Measurements from ENCODE around the gene KIF6.

KIF6 gene

GRCh38 chr6:39540454-39540853 is 184.8 kb downstream of the KIF6 start:
- no peaks in the 10 kb centered on the region for H3K4me1 ChIP-seq (ENCODE audit: insufficient read depth, low read length, severe bottlenecking)
- H2AFZ ChIP-seq (ENCODE audit: low read length): no peak overlapping the region
- TF ChIP-seq CTCF (IDR thresholded peaks at IDR 0.05; ENCODE audit: low read length): no peak
- no peak for TF ChIP-seq EZH2 (IDR thresholded peaks at IDR 0.05; ENCODE audit: borderline replicate concordance, low read length)
- no peak overlapping the region for H3K27ac ChIP-seq (ENCODE audit: low read depth, low read length, poor library complexity, severe bottlenecking)
- no peaks in the 10 kb centered on the region for H3K27me3 ChIP-seq (ENCODE audit: insufficient read depth, low read length)
- no peak overlapping the region for H3K4me3 ChIP-seq (ENCODE audit: low read depth, low read length, poor library complexity, severe bottlenecking)
- no peaks in the 10 kb centered on the region for H4K20me1 ChIP-seq (ENCODE audit: insufficient read depth, low read length)
- no peaks in the 10 kb centered on the region for H3F3A ChIP-seq (ENCODE audit: insufficient read depth, low read length)
- H3K9me3 ChIP-seq (ENCODE audit: low read length): no peaks in the 10 kb centered on the region
- no peaks in the 10 kb centered on the region for H3K79me2 ChIP-seq (ENCODE audit: insufficient read depth, low read length)
- no peak overlapping the region for H3K9ac ChIP-seq (ENCODE audit: low read length)
- H3K36me3 ChIP-seq (ENCODE audit: insufficient read depth, low read length): no peaks in the 10 kb centered on the region
- no peak overlapping the region for H3K4me2 ChIP-seq (ENCODE audit: low read length)
- no peaks in the 10 kb centered on the region for H3K9me2 ChIP-seq (ENCODE audit: low read depth, low read length)

DNA sequence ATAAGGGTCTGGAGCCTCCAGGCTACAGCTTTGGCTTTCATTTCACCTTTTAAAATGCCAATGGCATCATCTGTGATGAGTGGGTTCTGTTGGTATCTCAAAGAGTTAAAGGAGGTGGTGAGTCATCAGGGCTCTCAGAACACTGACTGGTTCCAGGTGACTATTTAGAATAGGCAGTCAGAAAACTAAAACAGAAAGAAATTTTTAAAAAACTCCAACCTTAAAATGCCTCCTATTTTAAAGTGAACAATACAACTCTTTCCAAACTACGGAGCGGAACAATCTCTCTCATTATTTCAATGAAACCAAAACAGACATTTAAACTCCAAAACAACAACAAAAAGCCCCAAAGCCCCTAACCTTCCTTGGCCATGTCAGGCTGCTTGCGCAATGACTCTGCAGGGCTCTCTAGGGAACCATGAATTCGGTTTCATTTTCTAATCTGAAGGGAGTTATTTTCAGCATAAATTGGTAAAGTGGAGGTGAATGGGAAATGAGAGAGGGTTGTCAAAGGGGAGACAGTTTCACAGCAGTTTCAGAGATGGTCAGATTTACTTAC is 194.9 kb downstream of the KIF6 start:
- H3K4me3 ChIP-seq (ENCODE audit: low read depth, low read length, poor library complexity, severe bottlenecking): no peak overlapping the region
- no peaks in the 10 kb centered on the region for H3K27me3 ChIP-seq (ENCODE audit: insufficient read depth, low read length)
- H3K79me2 ChIP-seq (ENCODE audit: insufficient read depth, low read length): no peaks in the 10 kb centered on the region
- TF ChIP-seq EZH2 (IDR thresholded peaks at IDR 0.05; ENCODE audit: borderline replicate concordance, low read length) (no peak), CTCF (IDR thresholded peaks at IDR 0.05; ENCODE audit: low read length) (no peak)
- H3K4me2 ChIP-seq (ENCODE audit: low read length): no peak overlapping the region
- no peaks in the 10 kb centered on the region for H3K36me3 ChIP-seq (ENCODE audit: insufficient read depth, low read length)
- no peaks in the 10 kb centered on the region for H3K9me2 ChIP-seq (ENCODE audit: low read depth, low read length)
- H3F3A ChIP-seq (ENCODE audit: insufficient read depth, low read length): no peaks in the 10 kb centered on the region
- H3K9ac ChIP-seq (ENCODE audit: low read length): no peak overlapping the region
- no peak overlapping the region for H2AFZ ChIP-seq (ENCODE audit: low read length)
- H3K27ac ChIP-seq (ENCODE audit: low read depth, low read length, poor library complexity, severe bottlenecking): no peak overlapping the region
- H3K9me3 ChIP-seq (ENCODE audit: low read length): no peaks in the 10 kb centered on the region
- H3K4me1 ChIP-seq (ENCODE audit: insufficient read depth, low read length, severe bottlenecking): no peaks in the 10 kb centered on the region
- no peaks in the 10 kb centered on the region for H4K20me1 ChIP-seq (ENCODE audit: insufficient read depth, low read length)

DNA sequence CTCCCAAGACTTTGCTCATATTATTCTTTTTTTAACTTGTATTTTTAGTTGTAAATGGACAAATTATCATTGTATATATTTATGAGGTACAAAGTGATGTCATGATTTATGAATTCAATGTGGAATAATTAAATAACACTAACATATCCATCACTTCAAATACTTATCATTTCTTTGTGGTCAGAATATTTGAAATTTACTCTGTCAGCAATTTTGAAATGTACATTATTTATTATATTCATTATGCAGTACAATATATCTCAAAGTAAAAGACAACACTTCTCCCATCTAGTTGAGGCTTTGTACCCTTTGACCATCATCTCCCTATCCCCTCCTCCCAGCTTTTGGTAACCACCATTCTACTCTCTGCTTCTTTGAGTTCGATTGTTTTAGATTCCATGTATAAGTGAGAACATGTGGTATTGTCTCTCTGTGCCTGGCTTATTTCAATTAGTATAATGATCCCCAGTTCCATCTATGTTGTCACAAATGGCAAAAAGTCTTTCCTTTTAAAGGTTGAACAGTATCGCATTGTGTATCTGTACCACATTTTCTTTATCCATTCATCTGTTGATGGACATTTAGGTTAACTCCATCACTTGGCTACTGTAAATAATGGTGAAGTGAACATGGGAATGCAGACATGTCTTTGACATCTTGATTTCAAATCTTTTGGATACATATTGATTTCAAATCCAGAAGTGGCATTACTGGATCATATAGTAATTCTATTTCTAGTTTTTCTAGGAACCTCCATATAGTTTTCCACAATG is 197.2 kb downstream of the KIF6 start:
- no peaks in the 10 kb centered on the region for H3K9me3 ChIP-seq (ENCODE audit: low read length)
- H3K9me2 ChIP-seq (ENCODE audit: low read depth, low read length): no peaks in the 10 kb centered on the region

More for the DNA sequence above, 197.2 kb downstream of the KIF6 start:
- Histone ChIP-seq H3F3A (ENCODE audit: insufficient read depth, low read length) (no peaks in the 10 kb centered on the region), H3K79me2 (ENCODE audit: insufficient read depth, low read length) (no peaks in the 10 kb centered on the region), H3K27me3 (ENCODE audit: insufficient read depth, low read length) (no peaks in the 10 kb centered on the region), H4K20me1 (ENCODE audit: insufficient read depth, low read length) (no peaks in the 10 kb centered on the region), H3K4me2 (ENCODE audit: low read length) (no peak overlapping the region), H3K4me1 (ENCODE audit: insufficient read depth, low read length, severe bottlenecking) (no peaks in the 10 kb centered on the region), H3K36me3 (ENCODE audit: insufficient read depth, low read length) (no peaks in the 10 kb centered on the region), H3K9ac (ENCODE audit: low read length) (no peak overlapping the region), H3K27ac (ENCODE audit: low read depth, low read length, poor library complexity, severe bottlenecking) (no peak overlapping the region), H3K4me3 (ENCODE audit: low read depth, low read length, poor library complexity, severe bottlenecking) (no peak overlapping the region), H2AFZ (ENCODE audit: low read length) (no peak overlapping the region)
- TF ChIP-seq CTCF (IDR thresholded peaks at IDR 0.05; ENCODE audit: low read length) (no peak), EZH2 (IDR thresholded peaks at IDR 0.05; ENCODE audit: borderline replicate concordance, low read length) (no peak)

Measured in OCI-LY1 (cell line).